Activated B cell treated with CpG ODN at 0.5 μM for 24 hours (primary cell): ENCODE measurements around the gene GPR176. TPM values are rescaled to one million over a fixed set of nuclear protein-coding genes. Genes with fewer than 3 reads are reported as not detected.

Experiments used
- ATAC-seq: fragments of 200-7000 bp; cut with Tn5 transposase; one replicate; pipeline ENCODE4 v1.10.0; 2021; ENCODE audit warnings: low read depth, mild to moderate bottlenecking, moderate library complexity
- CTCF ChIA-PET: fragments of 350-600 bp; sonication (Branson Sonifier 250); formaldehyde crosslinking; loops from one replicate; lab custom pipeline; 2021; ENCODE audit warnings: antibody characterized with exemption; lab: Charles Lee
- POLR2A ChIA-PET: fragments of 350-600 bp; sonication (Branson Sonifier 250); formaldehyde crosslinking; loops from one replicate; lab custom pipeline; 2021; ENCODE audit warnings: antibody characterized with exemption; lab: Charles Lee
- DNase-seq: peaks from one replicate; pipeline ENCODE4 v3.0.0; 2022
- H3K27ac Mint-ChIP-seq: one replicate; pipeline ENCODE4 v1.8.0; 2020; ENCODE audit warnings: mixed read lengths
- H3K27me3 Mint-ChIP-seq: one replicate; pipeline ENCODE4 v1.8.0; 2021; ENCODE audit warnings: mixed read lengths
- H3K36me3 Mint-ChIP-seq: one replicate; pipeline ENCODE4 v1.8.0; 2021; ENCODE audit warnings: low read depth, mixed read lengths
- H3K4me1 Mint-ChIP-seq: one replicate; pipeline ENCODE4 v1.8.0; 2021; ENCODE audit warnings: mixed read lengths
- H3K4me3 Mint-ChIP-seq: one replicate; pipeline ENCODE4 v1.8.0; 2020; ENCODE audit warnings: mild to moderate bottlenecking, mixed read lengths
- H3K9me3 Mint-ChIP-seq: one replicate; pipeline ENCODE4 v1.8.0; 2020; ENCODE audit warnings: mixed read lengths
- intact Hi-C: fragments of 100-400 bp; cut with micrococcal nuclease; formaldehyde crosslinking; loops from one replicate; pipeline ENCODE4 v1.15.1; 2024
- total RNA-seq: library from RNA; stranded (reverse); gene quantifications from 2 replicates; pipeline ENCODE4 v1.2.3, GENCODE V29; 2022
- TF ChIP-seq, protein P1 (sequence below): fragments of 200-600 bp; IDR thresholded peaks from one replicate; pipeline ENCODE4 v1.8.0; 2022; ENCODE audit warnings: antibody characterized with exemption, mild to moderate bottlenecking

The GPR176 gene
- total RNA-seq, 1 donor from 2014 or later = not detected

DNA sequence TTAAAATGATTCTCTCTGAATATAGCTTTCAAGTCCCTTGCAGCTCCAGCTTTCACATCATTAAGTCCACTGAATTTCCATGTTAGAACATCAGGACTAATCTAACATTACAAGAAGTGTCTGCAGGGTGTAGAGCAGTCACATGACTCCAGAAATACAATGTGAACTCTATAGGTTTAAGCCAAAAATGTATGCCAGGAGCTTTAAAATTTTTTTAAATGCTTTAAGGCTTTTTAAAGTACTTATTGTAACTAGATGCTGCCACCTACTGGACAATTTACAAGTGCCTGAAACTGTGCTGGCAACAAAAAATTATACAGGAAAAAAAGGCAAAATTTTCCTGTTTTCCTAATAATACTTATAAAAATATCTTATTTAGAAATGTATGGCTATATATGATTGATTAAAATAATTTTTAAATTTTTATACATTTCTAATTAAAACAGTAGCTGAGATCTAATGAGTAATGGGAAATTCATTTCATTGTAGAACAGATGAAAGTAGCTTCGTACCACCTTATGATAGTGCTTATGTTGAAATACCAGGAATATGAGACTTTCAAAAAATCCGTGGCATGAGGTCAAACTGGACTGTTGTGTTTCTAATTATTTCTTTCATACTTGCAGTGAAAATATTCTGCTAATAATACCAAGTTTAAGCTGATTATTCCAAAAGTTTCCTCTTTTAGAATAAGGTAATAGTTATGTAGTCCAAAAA, 163.1 kb downstream of the GPR176 start:
- TF ChIP-seq, protein P1, sequence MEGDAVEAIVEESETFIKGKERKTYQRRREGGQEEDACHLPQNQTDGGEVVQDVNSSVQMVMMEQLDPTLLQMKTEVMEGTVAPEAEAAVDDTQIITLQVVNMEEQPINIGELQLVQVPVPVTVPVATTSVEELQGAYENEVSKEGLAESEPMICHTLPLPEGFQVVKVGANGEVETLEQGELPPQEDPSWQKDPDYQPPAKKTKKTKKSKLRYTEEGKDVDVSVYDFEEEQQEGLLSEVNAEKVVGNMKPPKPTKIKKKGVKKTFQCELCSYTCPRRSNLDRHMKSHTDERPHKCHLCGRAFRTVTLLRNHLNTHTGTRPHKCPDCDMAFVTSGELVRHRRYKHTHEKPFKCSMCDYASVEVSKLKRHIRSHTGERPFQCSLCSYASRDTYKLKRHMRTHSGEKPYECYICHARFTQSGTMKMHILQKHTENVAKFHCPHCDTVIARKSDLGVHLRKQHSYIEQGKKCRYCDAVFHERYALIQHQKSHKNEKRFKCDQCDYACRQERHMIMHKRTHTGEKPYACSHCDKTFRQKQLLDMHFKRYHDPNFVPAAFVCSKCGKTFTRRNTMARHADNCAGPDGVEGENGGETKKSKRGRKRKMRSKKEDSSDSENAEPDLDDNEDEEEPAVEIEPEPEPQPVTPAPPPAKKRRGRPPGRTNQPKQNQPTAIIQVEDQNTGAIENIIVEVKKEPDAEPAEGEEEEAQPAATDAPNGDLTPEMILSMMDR = peak; percentile 92
- ChIA-PET POLR2A (interaction anchor here (1.2 kb wide), 1 partner anchor 25 kb away, joined by 3 read pairs; the partner anchor contains the start of gene FSIP1), CTCF (interaction anchor here (0.7 to 4.7 kb wide), 22 partner anchors 9 to 1317 kb away, joined by 3 to 55 read pairs (median 5); no protein-coding TSS in a partner anchor)
- Mint-ChIP-seq H3K4me3 (no peak overlapping the region), H3K27me3 (peaks cover 5% of the 10 kb centered on the region), H3K4me1 (no peaks in the 10 kb centered on the region), H3K27ac (no peak overlapping the region), H3K9me3 (no peaks in the 10 kb centered on the region), H3K36me3 (no peaks in the 10 kb centered on the region)
- intact Hi-C loops = loop anchor here (1.0 to 5.0 kb wide), 3 partner anchors 71 to 1315 kb away; no protein-coding TSS in a partner anchor
- DNase-seq = no peak
- no peak for ATAC-seq

DNA sequence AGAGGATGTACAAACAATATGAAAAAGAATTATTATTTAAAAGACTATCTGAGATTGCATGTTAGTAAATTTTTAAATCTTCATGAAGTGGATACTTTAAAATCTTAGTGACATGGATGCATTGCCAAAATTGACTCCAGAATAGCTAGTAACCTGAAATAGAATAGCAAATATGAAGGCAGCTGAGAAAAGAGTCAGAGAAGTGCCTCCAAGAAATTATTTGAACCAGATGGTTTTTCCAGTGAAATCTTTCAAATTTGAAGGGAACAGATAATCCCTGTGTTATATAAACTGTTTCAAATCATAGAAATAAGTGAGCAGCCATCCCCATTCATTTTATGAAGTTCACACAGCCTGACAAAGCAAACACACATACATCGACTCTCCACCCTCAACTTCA, 167.1 kb downstream of the GPR176 start:
- Mint-ChIP-seq H3K9me3 (no peaks in the 10 kb centered on the region), H3K27me3 (peaks cover 16% of the 10 kb centered on the region), H3K27ac (no peak overlapping the region), H3K36me3 (no peaks in the 10 kb centered on the region), H3K4me1 (no peaks in the 10 kb centered on the region), H3K4me3 (no peak overlapping the region)
- no peak for DNase-seq
- CTCF ChIA-PET = no interaction called here
- intact Hi-C loops = no loop called here
- ATAC-seq = no peak
- TF ChIP-seq, protein P1 = no peak
- POLR2A ChIA-PET = interaction anchor here (1.0 kb wide), 1 partner anchor 45 kb away, joined by 3 read pairs; no protein-coding TSS in a partner anchor

DNA sequence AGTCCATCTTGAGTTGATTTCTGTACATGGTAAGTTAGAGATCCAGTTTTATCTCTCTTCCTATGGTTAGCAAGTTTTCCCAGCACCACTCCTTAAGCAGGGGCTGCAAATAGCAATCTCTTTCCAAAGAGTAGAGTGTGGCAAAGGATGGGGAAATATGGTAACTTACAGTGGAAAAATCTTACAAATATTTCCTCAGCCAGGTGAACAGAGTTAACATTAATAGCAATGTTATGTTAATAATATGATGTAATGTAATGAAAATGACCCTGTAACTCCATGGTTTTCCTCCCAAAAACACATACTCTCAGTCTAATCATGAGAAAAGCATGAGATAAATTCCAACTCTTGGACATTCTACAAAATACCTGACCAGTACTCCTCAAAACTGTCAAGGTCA, 167.8 kb downstream of the GPR176 start:
- H3K27me3 Mint-ChIP-seq = peaks cover 20% of the 10 kb centered on the region
- H3K27ac Mint-ChIP-seq = no peak overlapping the region
- POLR2A ChIA-PET = no interaction called here
- no peaks in the 10 kb centered on the region for H3K4me1 Mint-ChIP-seq
- CTCF ChIA-PET = no interaction called here
- TF ChIP-seq, protein P1 = no peak
- intact Hi-C loops = no loop called here
- no peaks in the 10 kb centered on the region for H3K36me3 Mint-ChIP-seq
- ATAC-seq (no peak), DNase-seq (no peak)
- no peak overlapping the region for H3K4me3 Mint-ChIP-seq
- no peaks in the 10 kb centered on the region for H3K9me3 Mint-ChIP-seq

Other genes with a start within 250 kb of the GPR176 start
- 0.32 and 0.53 TPM in 2 replicates for gene FSIP1, start 137.4 kb downstream of the GPR176 start, total RNA-seq
- gene EIF2AK4, start 13.8 kb upstream of the GPR176 start, total RNA-seq = 22.8 and 24.5 TPM in 2 replicates
- 183 and 217 TPM in 2 replicates for gene SRP14, start 118.9 kb upstream of the GPR176 start, total RNA-seq
- gene BMF, start 188.6 kb upstream of the GPR176 start, total RNA-seq = 353 and 376 TPM in 2 replicates
- gene BUB1B, start 240.8 kb upstream of the GPR176 start, total RNA-seq = 3.9 and 4.2 TPM in 2 replicates